OCI-LY7 (cell line): ENCODE measurements around the gene CHST5. TPM values are rescaled to one million over a fixed set of nuclear protein-coding genes. Genes with fewer than 3 reads are reported as not detected.

Experiments
- BruUV-seq: library from RNA; stranded (reverse); fragments of 400-500 nt; replicated peaks from 2 replicates; lab custom pipeline; 2021; lab: Mats Ljungman, UMichigan
- CTCF ChIA-PET: fragments of 300-600 bp; sonication (Branson Sonifier 250); formaldehyde crosslinking; loops from one replicate; lab custom pipeline; 2022; ENCODE audit warnings: antibody characterized with exemption; ENCODE audit not compliant: unreplicated experiment; lab: Charles Lee
- POLR2A ChIA-PET: fragments of 300-600 bp; sonication (Branson Sonifier 250); formaldehyde crosslinking; loops from one replicate; lab custom pipeline; 2022; ENCODE audit warnings: antibody characterized with exemption; lab: Charles Lee
- DNase-seq: peaks from one replicate; pipeline ENCODE4 v3.0.0-alpha.2; 2015; ENCODE audit warnings: low spot score
- H2AFZ ChIP-seq: fragments of 200-600 bp; sonication (generic), shearing (Covaris generic); 2 replicates; pipeline ENCODE4 v1.6.1; 2014; ENCODE audit warnings: mild to moderate bottlenecking, antibody characterized with exemption, low read length, moderate library complexity
- H3K27ac ChIP-seq: fragments of 200-600 bp; sonication (generic); 2 replicates; pipeline ENCODE4 v1.5.1; 2014; ENCODE audit warnings: mixed run types, low read depth, mild to moderate bottlenecking, moderate library complexity, low read length, inconsistent platforms; ENCODE audit not compliant: poor library complexity, severe bottlenecking
- H3K36me3 ChIP-seq: fragments of 200-600 bp; sonication (generic); 2 replicates; pipeline ENCODE4 v1.6.1; 2014; ENCODE audit warnings: mild to moderate bottlenecking, antibody characterized with exemption, low read length, moderate library complexity, mixed read lengths; ENCODE audit not compliant: insufficient read depth
- H3K4me1 ChIP-seq: fragments of 200-600 bp; sonication (generic); 2 replicates; pipeline ENCODE4 v1.5.1; 2014; ENCODE audit warnings: mild to moderate bottlenecking, low read length; ENCODE audit not compliant: insufficient read depth, poor library complexity, severe bottlenecking
- H3K4me2 ChIP-seq: fragments of 200-600 bp; sonication (generic); 2 replicates; pipeline ENCODE4 v1.6.1; 2014; ENCODE audit warnings: mild to moderate bottlenecking, low read length
- H3K4me3 ChIP-seq: fragments of 200-600 bp; sonication (generic); 2 replicates; pipeline ENCODE4 v1.5.1; 2014; ENCODE audit warnings: mild to moderate bottlenecking, low read depth, low read length; ENCODE audit not compliant: poor library complexity, severe bottlenecking
- H3K79me2 ChIP-seq: fragments of 200-600 bp; sonication (generic); 2 replicates; pipeline ENCODE4 v1.6.1; 2016; ENCODE audit warnings: low read depth, mild to moderate bottlenecking, low read length, moderate library complexity, mixed read lengths; ENCODE audit not compliant: insufficient read depth
- H3K9me2 ChIP-seq: fragments of 200-600 bp; sonication (generic); 2 replicates; pipeline ENCODE4 v1.6.1; 2016; ENCODE audit warnings: mild to moderate bottlenecking, low read length, mixed read lengths; ENCODE audit not compliant: insufficient read depth
- H3K9me3 ChIP-seq: fragments of 200-600 bp; sonication (generic); 2 replicates; pipeline ENCODE4 v1.6.1; 2014; ENCODE audit warnings: mild to moderate bottlenecking, mixed run types, low read length, mixed read lengths
- H4K20me1 ChIP-seq: fragments of 200-600 bp; sonication (generic); 2 replicates; pipeline ENCODE4 v1.6.1; 2014; ENCODE audit warnings: mild to moderate bottlenecking, antibody characterized with exemption, low read length, moderate library complexity, mixed read lengths; ENCODE audit not compliant: insufficient read depth
- EZH2phosphoT487 ChIP-seq: fragments of 200-600 bp; sonication (generic); IDR thresholded peaks from 2 replicates; pipeline ENCODE4 v1.6.1; 2018; ENCODE audit warnings: low read depth, borderline replicate concordance, mild to moderate bottlenecking, mixed run types, antibody characterized with exemption, low read length, moderate library complexity, mixed read lengths
- intact Hi-C: fragments of 100-400 bp; cut with micrococcal nuclease; formaldehyde crosslinking; loops from one replicate; pipeline ENCODE4 v1.10.0; 2022; ENCODE audit not compliant: unreplicated experiment
- total RNA-seq, 2 experiments: library from RNA; depleted of rRNA in 1 of 2; stranded (reverse); fragments of >200 nt in 1 of 2; shearing (Covaris generic) in 1 of 2; gene quantifications; 2 replicates each; pipeline ENCODE4 v1.2.3, GENCODE V29; 2014 to 2022
- TF ChIP-seq, protein P1 (sequence below): fragments of 200-600 bp; sonication (generic); conservative IDR thresholded peaks from 2 replicates; pipeline ENCODE4 v1.5.1; 2014; ENCODE audit warnings: mild to moderate bottlenecking, antibody characterized with exemption, low read length, moderate library complexity, mixed read lengths

The CHST5 gene
- total RNA-seq, 2 experiments from 2014 or later: 0.10 to 0.19 TPM

DNA sequence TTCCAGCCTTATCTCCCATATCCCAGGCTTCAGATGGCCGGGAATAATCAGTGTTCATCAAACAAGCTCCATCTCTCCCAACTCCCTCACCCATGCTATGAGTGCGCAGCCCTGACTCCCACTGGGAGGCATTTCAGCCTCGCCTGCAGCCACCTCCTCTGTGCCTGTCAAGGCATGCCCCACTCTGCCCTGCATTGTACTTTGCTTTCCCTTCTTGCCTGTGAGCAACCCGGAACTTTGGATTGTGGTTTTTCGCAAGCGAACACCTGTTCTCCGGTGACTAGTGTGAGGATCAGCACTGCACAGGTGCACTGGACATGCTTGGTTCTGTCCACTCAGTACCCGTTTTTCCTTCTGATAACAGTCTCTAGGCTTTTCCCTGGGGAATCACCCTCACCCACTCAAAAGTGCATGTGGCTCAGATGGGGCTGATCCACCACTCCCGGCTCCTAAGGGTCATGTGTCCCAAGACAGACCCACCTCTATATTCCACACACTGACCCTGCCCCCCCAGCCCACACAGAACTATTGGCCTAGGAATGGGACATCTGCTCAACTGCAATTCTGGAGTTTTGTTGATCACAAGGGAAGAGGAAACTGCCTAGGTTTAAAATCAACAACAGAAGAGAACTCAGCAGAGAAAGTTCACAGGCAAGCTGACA, 49.8 kb downstream of the CHST5 start:
- no peak for DNase-seq
- Histone ChIP-seq H3K79me2 (no peaks in the 10 kb centered on the region), H3K4me3 (no peak overlapping the region), H4K20me1 (no peaks in the 10 kb centered on the region), H3K4me1 (peaks cover 6% of the 10 kb centered on the region), H3K4me2 (no peak overlapping the region), H3K36me3 (no peaks in the 10 kb centered on the region), H3K27ac (no peak overlapping the region), H3K9me3 (no peaks in the 10 kb centered on the region), H3K9me2 (no peaks in the 10 kb centered on the region), H2AFZ (no peak overlapping the region)
- no TSS peak for BruUV-seq
- intact Hi-C loops: no loop called here
- POLR2A ChIA-PET: interaction anchor here (0.9 to 1.4 kb wide), 2 partner anchors 17 to 106 kb away, joined by 3 to 8 read pairs; no protein-coding TSS in a partner anchor
- TF ChIP-seq, protein P1, sequence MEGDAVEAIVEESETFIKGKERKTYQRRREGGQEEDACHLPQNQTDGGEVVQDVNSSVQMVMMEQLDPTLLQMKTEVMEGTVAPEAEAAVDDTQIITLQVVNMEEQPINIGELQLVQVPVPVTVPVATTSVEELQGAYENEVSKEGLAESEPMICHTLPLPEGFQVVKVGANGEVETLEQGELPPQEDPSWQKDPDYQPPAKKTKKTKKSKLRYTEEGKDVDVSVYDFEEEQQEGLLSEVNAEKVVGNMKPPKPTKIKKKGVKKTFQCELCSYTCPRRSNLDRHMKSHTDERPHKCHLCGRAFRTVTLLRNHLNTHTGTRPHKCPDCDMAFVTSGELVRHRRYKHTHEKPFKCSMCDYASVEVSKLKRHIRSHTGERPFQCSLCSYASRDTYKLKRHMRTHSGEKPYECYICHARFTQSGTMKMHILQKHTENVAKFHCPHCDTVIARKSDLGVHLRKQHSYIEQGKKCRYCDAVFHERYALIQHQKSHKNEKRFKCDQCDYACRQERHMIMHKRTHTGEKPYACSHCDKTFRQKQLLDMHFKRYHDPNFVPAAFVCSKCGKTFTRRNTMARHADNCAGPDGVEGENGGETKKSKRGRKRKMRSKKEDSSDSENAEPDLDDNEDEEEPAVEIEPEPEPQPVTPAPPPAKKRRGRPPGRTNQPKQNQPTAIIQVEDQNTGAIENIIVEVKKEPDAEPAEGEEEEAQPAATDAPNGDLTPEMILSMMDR: no peak
- TF ChIP-seq EZH2phosphoT487: no peak
- CTCF ChIA-PET: no interaction called here

DNA sequence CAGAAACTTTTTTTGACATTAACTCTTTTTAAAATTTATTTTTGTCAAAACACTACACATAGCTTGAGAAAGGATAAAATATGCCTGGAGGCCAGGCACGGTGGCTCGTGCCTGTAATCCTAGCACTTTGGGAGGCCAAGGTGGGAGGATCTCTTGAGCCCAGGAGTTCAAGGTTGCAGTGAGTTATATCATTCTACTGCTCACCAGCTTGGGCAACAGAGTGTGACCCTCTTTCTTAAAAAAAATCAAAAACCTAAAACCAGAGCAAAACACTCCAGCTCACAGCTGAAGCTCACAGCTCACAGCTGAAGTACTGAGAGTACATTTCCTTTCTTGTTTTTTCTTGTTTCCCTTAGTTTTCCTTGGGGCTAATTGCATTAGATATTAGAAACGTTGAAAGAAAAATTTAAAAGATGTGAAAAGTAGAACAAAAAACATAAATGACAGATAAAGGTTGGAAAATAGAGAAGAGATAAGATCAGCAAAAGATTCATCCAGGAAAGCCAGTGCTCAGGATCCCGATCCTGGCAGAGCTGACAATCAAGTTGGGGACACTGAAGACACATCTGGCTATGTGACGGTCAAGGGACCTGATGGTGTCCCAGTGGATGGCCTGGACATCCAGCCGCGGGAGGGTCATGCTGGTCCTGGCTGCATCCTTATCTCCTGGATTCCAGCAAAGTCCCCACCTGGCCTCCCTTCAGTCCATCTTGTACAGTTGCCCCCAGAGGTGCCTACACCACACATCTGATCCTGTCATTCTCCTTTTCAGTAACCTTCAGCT, 50.5 kb downstream of the CHST5 start:
- no peaks in the 10 kb centered on the region for H3K9me3 ChIP-seq
- no peak overlapping the region for H3K27ac ChIP-seq
- intact Hi-C loops: no loop called here
- H3K9me2 ChIP-seq: no peaks in the 10 kb centered on the region
- ChIA-PET CTCF (interaction anchor here (0.6 to 1.2 kb wide), 2 partner anchors 13 to 32 kb away, joined by 3 to 10 read pairs; no protein-coding TSS in a partner anchor), POLR2A (interaction anchor here (0.9 to 1.4 kb wide), 6 partner anchors 14 to 105 kb away, joined by 3 to 8 read pairs (median 4); no protein-coding TSS in a partner anchor)
- no peaks in the 10 kb centered on the region for H4K20me1 ChIP-seq
- DNase-seq: peak; percentile 15
- H3K79me2 ChIP-seq: no peaks in the 10 kb centered on the region
- H3K4me3 ChIP-seq: no peak overlapping the region
- no peak for TF ChIP-seq EZH2phosphoT487
- TF ChIP-seq, protein P1: no peak
- H3K36me3 ChIP-seq: no peaks in the 10 kb centered on the region
- no peak overlapping the region for H3K4me2 ChIP-seq
- BruUV-seq: no TSS peak
- no peak overlapping the region for H2AFZ ChIP-seq
- peaks cover 6% of the 10 kb centered on the region for H3K4me1 ChIP-seq
